GM23338 (cell line): ENCODE data around the gene NDUFB4. TPM values are rescaled to one million over a fixed set of nuclear protein-coding genes. Genes with fewer than 3 reads are reported as not detected.

Experiments used
- ATAC-seq: fragments of 200-7000 bp; cut with Tn5 transposase; 3 replicates; pipeline ENCODE4 v1.9.1; 2020
- DNase-seq: peaks from one replicate; pipeline ENCODE4 v3.0.0-alpha.2; 2015; ENCODE audit warnings: low spot score
- H2AFZ ChIP-seq: fragments of 200-600 bp; sonication (generic); 2 replicates; pipeline ENCODE4 v1.8.0; 2016; ENCODE audit warnings: antibody characterized with exemption, mild to moderate bottlenecking, moderate library complexity
- H3F3A ChIP-seq: fragments of 200-600 bp; sonication (generic); replicated peaks from 2 replicates; pipeline ENCODE4 v1.8.0; 2017; ENCODE audit warnings: antibody characterized with exemption, mixed run types, low read depth
- H3K27ac ChIP-seq: fragments of 200-600 bp; sonication (generic); 2 replicates; pipeline ENCODE4 v1.6.1; 2016; ENCODE audit warnings: low read depth
- H3K27me3 ChIP-seq: fragments of 200-600 bp; sonication (generic); 2 replicates; pipeline ENCODE4 v1.8.0; 2016; ENCODE audit warnings: mild to moderate bottlenecking, mixed run types, moderate library complexity; ENCODE audit not compliant: insufficient read depth
- H3K36me3 ChIP-seq: fragments of 200-600 bp; sonication (generic); 2 replicates; pipeline ENCODE4 v1.8.0; 2016; ENCODE audit warnings: mild to moderate bottlenecking; ENCODE audit not compliant: insufficient read depth
- H3K4me1 ChIP-seq: fragments of 200-600 bp; sonication (generic); 2 replicates; pipeline ENCODE4 v1.8.0; 2016; ENCODE audit warnings: mild to moderate bottlenecking, moderate library complexity; ENCODE audit not compliant: insufficient read depth
- H3K4me2 ChIP-seq: fragments of 200-600 bp; sonication (generic); 2 replicates; pipeline ENCODE4 v1.7.1; 2017; ENCODE audit warnings: mixed run types
- H3K4me3 ChIP-seq: fragments of 200-600 bp; sonication (generic); 2 replicates; pipeline ENCODE4 v1.6.1; 2016; ENCODE audit warnings: mixed run types
- H3K79me2 ChIP-seq: fragments of 200-600 bp; sonication (generic); replicated peaks from 2 replicates; pipeline ENCODE4 v1.8.0; 2017; ENCODE audit warnings: mild to moderate bottlenecking; ENCODE audit not compliant: insufficient read depth
- H3K9me2 ChIP-seq: fragments of 200-600 bp; sonication (generic); 2 replicates; pipeline ENCODE4 v1.8.0; 2017; ENCODE audit not compliant: insufficient read depth
- H4K20me1 ChIP-seq: fragments of 200-600 bp; sonication (generic); replicated peaks from 2 replicates; pipeline ENCODE4 v1.8.0; 2017; ENCODE audit warnings: mild to moderate bottlenecking; ENCODE audit not compliant: insufficient read depth
- H3K27ac Mint-ChIP-seq: 2 replicates; pipeline ENCODE4 v1.8.0; 2020; ENCODE audit warnings: inconsistent platforms, mild to moderate bottlenecking, moderate library complexity, mixed read lengths
- H3K27me3 Mint-ChIP-seq: 3 replicates; pipeline ENCODE4 v1.8.0; 2022; ENCODE audit warnings: low read depth, mild to moderate bottlenecking, moderate library complexity, mixed read lengths, inconsistent platforms; ENCODE audit not compliant: insufficient read depth, poor library complexity
- H3K36me3 Mint-ChIP-seq: 3 replicates; pipeline ENCODE4 v1.8.0; 2021; ENCODE audit warnings: low read depth, mild to moderate bottlenecking, inconsistent platforms, moderate library complexity, mixed read lengths
- H3K4me1 Mint-ChIP-seq: 3 replicates; pipeline ENCODE4 v1.8.0; 2020; ENCODE audit warnings: mild to moderate bottlenecking, inconsistent platforms, mixed read lengths
- H3K4me3 Mint-ChIP-seq: 3 replicates; pipeline ENCODE4 v1.8.0; 2021; ENCODE audit warnings: moderate library complexity, mild to moderate bottlenecking, inconsistent platforms, mixed read lengths
- H3K9me3 Mint-ChIP-seq: 3 replicates; pipeline ENCODE4 v1.8.0; 2020; ENCODE audit warnings: moderate library complexity, mild to moderate bottlenecking, inconsistent platforms, mixed read lengths
- CREB1 ChIP-seq: fragments of 250-450 bp; sonication (Bioruptor Pico); IDR thresholded peaks from 2 replicates; pipeline ENCODE4 v1.5.0; 2020; ENCODE audit warnings: low read depth, mild to moderate bottlenecking, moderate library complexity
- EZH2 ChIP-seq: fragments of 200-600 bp; sonication (generic); IDR thresholded peaks from one replicate; pipeline ENCODE4 v1.8.0; 2017; ENCODE audit warnings: antibody characterized with exemption, mild to moderate bottlenecking, low read depth; ENCODE audit not compliant: unreplicated experiment
- EZH2phosphoT487 ChIP-seq: fragments of 200-600 bp; sonication (generic); IDR thresholded peaks from one replicate; pipeline ENCODE4 v1.8.1; 2018; ENCODE audit warnings: antibody characterized with exemption; ENCODE audit not compliant: unreplicated experiment
- NANOG ChIP-seq: IDR thresholded peaks from 2 replicates; pipeline ENCODE4 v1.6.1; 2016; ENCODE audit warnings: antibody characterized with exemption, borderline replicate concordance
- POLR2AphosphoS5 ChIP-seq: IDR thresholded peaks from 2 replicates; pipeline ENCODE4 v1.6.1; 2016; ENCODE audit warnings: antibody characterized with exemption, low read depth
- STAT1 ChIP-seq: IDR thresholded peaks from one replicate; pipeline ENCODE4 v1.6.1; 2016; ENCODE audit warnings: antibody characterized with exemption; ENCODE audit not compliant: unreplicated experiment
- ZNF114 ChIP-seq: fragments of 250-450 bp; sonication (Bioruptor Pico); IDR thresholded peaks from 2 replicates; pipeline ENCODE4 v1.5.0; 2020; ENCODE audit warnings: mild to moderate bottlenecking, moderate library complexity
- long read RNA-seq: library from polyadenylated mRNA; unstranded; transcript quantifications from one replicate; pipeline ENCODE4 v2.0.0, GENCODE V29; 2020; ENCODE audit not compliant: unreplicated experiment
- polyA plus RNA-seq: library from polyadenylated mRNA; unstranded; fragments of >200 nt; fragmentation: Nextera tagmentation; extraction: Ambion mirVana; gene quantifications from 2 replicates; pipeline ENCODE4 v1.2.1, GENCODE V29; 2016
- total RNA-seq: library from RNA; depleted of rRNA; stranded (reverse); fragments of >200 nt; shearing (Covaris generic); gene quantifications from 2 replicates; pipeline ENCODE4 v1.2.3, GENCODE V29; 2014; rRNA removed
- TF ChIP-seq, protein P1 (sequence below): IDR thresholded peaks from 2 replicates; pipeline ENCODE4 v1.6.1; 2016; ENCODE audit warnings: antibody characterized with exemption
- TF ChIP-seq, protein P2 (sequence below), 2 experiments: fragments of 200-600 bp in 1 of 2; sonication (generic) in 1 of 2; conservative IDR thresholded peaks; 2 replicates each; pipeline versions ENCODE4 v1.5.1 to v1.6.1; 2016 to 2017; ENCODE audit warnings: antibody characterized with exemption in 2 of 2, low read depth in 2 of 2, mild to moderate bottlenecking in 2 of 2, moderate library complexity in 1 of 2

Gene NDUFB4
- total RNA-seq, result 149 and 199 TPM in 2 replicates
- 716 and 796 TPM in 2 replicates for polyA plus RNA-seq
- long read RNA-seq, transcript NDUFB4-201 (3 exons, 671 nt), result major isoform, 136 of 144 reads
- long read RNA-seq, partial matches to known transcripts, result 0 of 144 reads
- long read RNA-seq, other reads (novel, unspliced or antisense), result 7 of 144 reads

DNA sequence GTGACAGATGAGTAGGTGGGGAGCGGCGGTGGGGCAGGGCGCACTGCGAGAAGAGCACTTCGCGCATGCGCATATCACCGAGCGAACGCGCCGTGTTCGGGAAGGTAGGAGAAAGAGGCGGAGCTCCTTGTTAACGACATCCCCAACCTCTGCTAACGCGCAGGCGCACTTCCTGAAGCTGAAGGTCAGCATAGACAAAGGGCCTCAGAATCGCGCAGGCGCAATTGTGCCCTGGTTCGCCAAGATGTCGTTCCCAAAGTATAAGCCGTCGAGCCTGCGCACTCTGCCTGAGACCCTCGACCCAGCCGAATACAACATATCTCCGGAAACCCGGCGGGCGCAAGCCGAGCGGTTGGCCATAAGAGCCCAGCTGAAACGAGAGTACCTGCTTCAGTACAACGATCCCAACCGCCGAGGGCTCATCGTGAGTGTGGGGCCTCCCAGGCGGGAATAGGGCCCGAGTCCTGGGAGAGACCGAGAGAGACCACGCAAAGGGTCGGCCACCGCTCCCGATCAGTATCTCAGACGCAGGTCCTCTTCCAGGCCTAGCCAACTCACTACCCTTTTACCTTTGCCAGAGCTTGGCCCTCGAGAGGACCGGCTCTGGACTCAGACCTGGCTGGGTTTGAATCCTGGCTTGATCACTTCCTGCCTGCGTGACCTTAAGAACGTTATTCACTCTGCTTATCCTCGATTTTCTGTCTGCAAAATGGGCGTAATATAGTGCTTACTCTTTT, at the start of gene NDUFB4:
Gene NDUFB4 (plus strand): TSS at position 221 of the 737 bp plus-strand sequence. CDS start 24 bp downstream, at position 245.
- peak within 1 kb of the TSS; percentile 94 for H3K27ac Mint-ChIP-seq
- H3K4me3 ChIP-seq, result peak within 1 kb of the TSS; percentile 82
- peaks cover 3% of the 10 kb centered on the region; the same call in 1 of the 3 replicates for H3K9me3 Mint-ChIP-seq
- peaks cover 8% of the 10 kb centered on the region for H3K4me1 Mint-ChIP-seq
- peak within 1 kb of the TSS; percentile 82 for H3K4me2 ChIP-seq
- no peaks in the 10 kb centered on the region; the same call in 1 of the 2 replicates for H3F3A ChIP-seq
- peaks cover 30% of the 10 kb centered on the region for H3K79me2 ChIP-seq
- H3K9me2 ChIP-seq, result no peaks in the 10 kb centered on the region
- H3K27me3 Mint-ChIP-seq, result peaks cover 7% of the 10 kb centered on the region
- peaks cover 11% of the 10 kb centered on the region; the same call in 1 of the 2 replicates for H3K36me3 ChIP-seq
- H4K20me1 ChIP-seq, result no peaks in the 10 kb centered on the region
- peaks cover 8% of the 10 kb centered on the region for H3K36me3 Mint-ChIP-seq
- TF ChIP-seq POLR2AphosphoS5 (peak; percentile 78), EZH2 (no peak), CREB1 (CRISPR knock-in tag) (no peak), ZNF114 (CRISPR knock-in tag) (no peak), STAT1 (no peak), EZH2phosphoT487 (no peak), NANOG (no peak)
- TF ChIP-seq, protein P1, sequence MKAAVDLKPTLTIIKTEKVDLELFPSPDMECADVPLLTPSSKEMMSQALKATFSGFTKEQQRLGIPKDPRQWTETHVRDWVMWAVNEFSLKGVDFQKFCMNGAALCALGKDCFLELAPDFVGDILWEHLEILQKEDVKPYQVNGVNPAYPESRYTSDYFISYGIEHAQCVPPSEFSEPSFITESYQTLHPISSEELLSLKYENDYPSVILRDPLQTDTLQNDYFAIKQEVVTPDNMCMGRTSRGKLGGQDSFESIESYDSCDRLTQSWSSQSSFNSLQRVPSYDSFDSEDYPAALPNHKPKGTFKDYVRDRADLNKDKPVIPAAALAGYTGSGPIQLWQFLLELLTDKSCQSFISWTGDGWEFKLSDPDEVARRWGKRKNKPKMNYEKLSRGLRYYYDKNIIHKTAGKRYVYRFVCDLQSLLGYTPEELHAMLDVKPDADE, result no peak
- H3K4me3 Mint-ChIP-seq, result peak within 1 kb of the TSS; percentile 88
- peak within 1 kb of the TSS; percentile 83; the same call in 1 of the 2 replicates for H2AFZ ChIP-seq
- peaks cover 8% of the 10 kb centered on the region for H3K4me1 ChIP-seq
- DNase-seq (peak; percentile 99), ATAC-seq (peak; percentile 93)
- no peaks in the 10 kb centered on the region for H3K27me3 ChIP-seq
- H3K27ac ChIP-seq, result peak within 1 kb of the TSS; percentile 92

DNA sequence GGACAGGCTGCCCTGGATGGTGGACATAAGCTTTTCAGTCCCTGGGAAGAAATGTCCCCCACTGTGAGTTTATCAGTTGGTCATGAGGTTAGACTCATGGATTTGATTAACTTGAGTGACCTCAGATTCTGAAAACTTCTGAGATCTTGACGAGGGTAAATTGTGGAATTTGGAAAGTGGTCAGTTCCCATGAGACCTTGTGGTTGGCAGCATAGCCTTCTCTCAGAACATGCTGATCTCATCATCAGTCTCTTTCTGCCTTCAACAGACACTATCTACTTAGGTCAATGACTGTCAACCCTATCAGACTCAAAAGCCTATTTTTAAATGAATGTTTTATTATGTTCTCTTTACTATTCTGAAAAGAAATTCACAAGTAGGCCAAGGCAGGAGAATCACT, 45.6 kb upstream of the NDUFB4 start:
- no peak overlapping the region for H3K4me3 ChIP-seq
- H3K79me2 ChIP-seq, result no peaks in the 10 kb centered on the region
- no peak overlapping the region for H3K27ac ChIP-seq
- Mint-ChIP-seq H3K4me1 (no peaks in the 10 kb centered on the region), H3K36me3 (no peaks in the 10 kb centered on the region), H3K27me3 (no peaks in the 10 kb centered on the region), H3K9me3 (no peaks in the 10 kb centered on the region), H3K4me3 (no peak overlapping the region), H3K27ac (no peak overlapping the region)
- H3K4me1 ChIP-seq, result no peaks in the 10 kb centered on the region
- TF ChIP-seq CREB1 (CRISPR knock-in tag), result no peak
- TF ChIP-seq, protein P1, result no peak
- no peak for TF ChIP-seq EZH2phosphoT487
- TF ChIP-seq POLR2AphosphoS5, result no peak
- TF ChIP-seq, protein P2, sequence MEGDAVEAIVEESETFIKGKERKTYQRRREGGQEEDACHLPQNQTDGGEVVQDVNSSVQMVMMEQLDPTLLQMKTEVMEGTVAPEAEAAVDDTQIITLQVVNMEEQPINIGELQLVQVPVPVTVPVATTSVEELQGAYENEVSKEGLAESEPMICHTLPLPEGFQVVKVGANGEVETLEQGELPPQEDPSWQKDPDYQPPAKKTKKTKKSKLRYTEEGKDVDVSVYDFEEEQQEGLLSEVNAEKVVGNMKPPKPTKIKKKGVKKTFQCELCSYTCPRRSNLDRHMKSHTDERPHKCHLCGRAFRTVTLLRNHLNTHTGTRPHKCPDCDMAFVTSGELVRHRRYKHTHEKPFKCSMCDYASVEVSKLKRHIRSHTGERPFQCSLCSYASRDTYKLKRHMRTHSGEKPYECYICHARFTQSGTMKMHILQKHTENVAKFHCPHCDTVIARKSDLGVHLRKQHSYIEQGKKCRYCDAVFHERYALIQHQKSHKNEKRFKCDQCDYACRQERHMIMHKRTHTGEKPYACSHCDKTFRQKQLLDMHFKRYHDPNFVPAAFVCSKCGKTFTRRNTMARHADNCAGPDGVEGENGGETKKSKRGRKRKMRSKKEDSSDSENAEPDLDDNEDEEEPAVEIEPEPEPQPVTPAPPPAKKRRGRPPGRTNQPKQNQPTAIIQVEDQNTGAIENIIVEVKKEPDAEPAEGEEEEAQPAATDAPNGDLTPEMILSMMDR (conservative IDR thresholded peaks at IDR 0.05; ENCODE audit: low read depth in 2 of 2), result no peak
- H3K9me2 ChIP-seq, result peaks cover 13% of the 10 kb centered on the region
- no peaks in the 10 kb centered on the region for H3K27me3 ChIP-seq
- DNase-seq (no peak), ATAC-seq (no peak)
- H4K20me1 ChIP-seq, result no peaks in the 10 kb centered on the region
- H3K36me3 ChIP-seq, result no peaks in the 10 kb centered on the region
- no peak overlapping the region for H3K4me2 ChIP-seq
- H2AFZ ChIP-seq, result no peak overlapping the region
- H3F3A ChIP-seq, result no peaks in the 10 kb centered on the region
